SK-N-SH treated with all-trans-retinoic acid at 6 μM for 48 hours (cell line): Measurements from ENCODE around the gene PIGP.

Experiments
- ATAC-seq: fragments of 200-7000 bp; cut with Tn5 transposase; 3 replicates; pipeline ENCODE4 v1.9.1; 2020; ENCODE audit warnings: mild to moderate bottlenecking, moderate library complexity
- ARNTL ChIP-seq: fragments of 450-650 bp; formaldehyde crosslinking; IDR thresholded peaks from 2 replicates; pipeline ENCODE4 v1.5.0; 2020; ENCODE audit warnings: low read depth, mild to moderate bottlenecking, moderate library complexity, borderline replicate concordance
- BACH2 ChIP-seq: fragments of 250-450 bp; sonication (Bioruptor Pico); IDR thresholded peaks from 2 replicates; pipeline ENCODE4 v1.9.0; 2021; ENCODE audit warnings: mild to moderate bottlenecking, borderline replicate concordance
- CREB5 ChIP-seq: fragments of 250-450 bp; sonication (Bioruptor Pico); IDR thresholded peaks from 2 replicates; pipeline ENCODE4 v1.5.1; 2020; ENCODE audit warnings: low read depth, mild to moderate bottlenecking, moderate library complexity
- CSDC2 ChIP-seq: fragments of 250-450 bp; sonication (Bioruptor Pico); IDR thresholded peaks from 2 replicates; pipeline ENCODE4 v1.5.0; 2020; ENCODE audit warnings: mild to moderate bottlenecking, moderate library complexity
- ESRRG ChIP-seq: fragments of 250-450 bp; sonication (Bioruptor Pico); IDR thresholded peaks from 2 replicates; pipeline ENCODE4 v1.6.1; 2021; ENCODE audit warnings: mild to moderate bottlenecking
- GLIS3 ChIP-seq: fragments of 250-450 bp; sonication (Bioruptor Pico); IDR thresholded peaks from 2 replicates; pipeline ENCODE4 v1.5.0; 2020; ENCODE audit warnings: mild to moderate bottlenecking, moderate library complexity
- ISL1 ChIP-seq: fragments of 250-450 bp; sonication (Bioruptor Pico); IDR thresholded peaks from 2 replicates; pipeline ENCODE4 v2.1.2; 2022; ENCODE audit warnings: mild to moderate bottlenecking, moderate library complexity
- OSR1 ChIP-seq: fragments of 250-450 bp; sonication (Bioruptor Pico); IDR thresholded peaks from 2 replicates; pipeline ENCODE4 v1.8.0; 2022; ENCODE audit warnings: moderate library complexity, mild to moderate bottlenecking, inconsistent platforms
- PATZ1 ChIP-seq: fragments of 250-450 bp; sonication (Bioruptor Pico); IDR thresholded peaks from 2 replicates; pipeline ENCODE4 v1.8.0; 2020; ENCODE audit warnings: mild to moderate bottlenecking, moderate library complexity, borderline replicate concordance
- POU6F1 ChIP-seq: fragments of 250-450 bp; sonication (Bioruptor Pico); IDR thresholded peaks from 2 replicates; pipeline ENCODE4 v1.8.0; 2021; ENCODE audit warnings: low read depth, mild to moderate bottlenecking, moderate library complexity, borderline replicate concordance
- PPARA ChIP-seq: fragments of 250-450 bp; sonication (Bioruptor Pico); IDR thresholded peaks from 2 replicates; pipeline ENCODE4 v1.5.0; 2020; ENCODE audit warnings: mild to moderate bottlenecking, borderline replicate concordance
- RARB ChIP-seq: fragments of 250-450 bp; sonication (Bioruptor Pico); IDR thresholded peaks from 2 replicates; pipeline ENCODE4 v1.8.0; 2021; ENCODE audit warnings: mild to moderate bottlenecking, moderate library complexity
- TCF4 ChIP-seq: fragments of 250-450 bp; sonication (Bioruptor Pico); IDR thresholded peaks from 2 replicates; pipeline ENCODE4 v1.8.0; 2021; ENCODE audit warnings: mild to moderate bottlenecking, moderate library complexity, borderline replicate concordance
- TOX ChIP-seq: fragments of 250-450 bp; sonication (Bioruptor Pico); IDR thresholded peaks from 2 replicates; pipeline ENCODE4 v1.8.0; 2021; ENCODE audit warnings: mild to moderate bottlenecking, moderate library complexity, borderline replicate concordance
- TSHZ2 ChIP-seq: fragments of 250-450 bp; sonication (Bioruptor Pico); IDR thresholded peaks from 2 replicates; pipeline ENCODE4 v1.5.0; 2020; ENCODE audit warnings: mild to moderate bottlenecking, moderate library complexity
- ZC3H10 ChIP-seq: fragments of 250-450 bp; sonication (Bioruptor Pico); IDR thresholded peaks from 2 replicates; pipeline ENCODE4 v1.5.1; 2021; ENCODE audit warnings: mild to moderate bottlenecking, moderate library complexity
- ZFP3 ChIP-seq: fragments of 250-450 bp; sonication (Bioruptor Pico); IDR thresholded peaks from 2 replicates; pipeline ENCODE4 v1.5.0; 2020; ENCODE audit warnings: mild to moderate bottlenecking, moderate library complexity
- ZFP30 ChIP-seq: fragments of 450-650 bp; formaldehyde crosslinking; IDR thresholded peaks from 2 replicates; pipeline ENCODE4 v1.5.0; 2022; ENCODE audit warnings: mild to moderate bottlenecking, moderate library complexity
- ZNF565 ChIP-seq: fragments of 450-650 bp; formaldehyde crosslinking; conservative IDR thresholded peaks from 2 replicates; pipeline ENCODE4 v1.5.0; 2020; ENCODE audit warnings: low read depth, mild to moderate bottlenecking, moderate library complexity
- ZNF70 ChIP-seq: fragments of 450-650 bp; formaldehyde crosslinking; IDR thresholded peaks from 2 replicates; pipeline ENCODE4 v1.5.0; 2020; ENCODE audit warnings: mild to moderate bottlenecking, moderate library complexity
- ZNF8 ChIP-seq: fragments of 450-650 bp; formaldehyde crosslinking; IDR thresholded peaks from 2 replicates; pipeline ENCODE4 v1.5.0; 2020; ENCODE audit warnings: mild to moderate bottlenecking, moderate library complexity
- TF ChIP-seq, protein P1 (sequence below): fragments of 250-450 bp; sonication (Bioruptor Pico); IDR thresholded peaks from 2 replicates; pipeline ENCODE4 v1.5.1; 2021; ENCODE audit warnings: mild to moderate bottlenecking, moderate library complexity

The PIGP gene

GRCh38 chr21:37100316-37100715 lies 27.4 kb upstream of the PIGP start:
- TF ChIP-seq ISL1 (CRISPR knock-in tag) (no peak), CREB5 (CRISPR knock-in tag) (no peak), PATZ1 (CRISPR knock-in tag) (no peak), GLIS3 (CRISPR knock-in tag) (no peak), ZFP3 (no peak), ZFP30 (CRISPR knock-in tag) (no peak), PPARA (CRISPR knock-in tag) (no peak), TCF4 (no peak), CSDC2 (CRISPR knock-in tag) (no peak), ARNTL (no peak), TOX (CRISPR knock-in tag) (no peak), ZC3H10 (no peak), ZNF8 (CRISPR knock-in tag) (no peak), RARB (CRISPR knock-in tag) (no peak), ESRRG (CRISPR knock-in tag) (no peak), BACH2 (CRISPR knock-in tag) (no peak)
- TF ChIP-seq, protein P1, sequence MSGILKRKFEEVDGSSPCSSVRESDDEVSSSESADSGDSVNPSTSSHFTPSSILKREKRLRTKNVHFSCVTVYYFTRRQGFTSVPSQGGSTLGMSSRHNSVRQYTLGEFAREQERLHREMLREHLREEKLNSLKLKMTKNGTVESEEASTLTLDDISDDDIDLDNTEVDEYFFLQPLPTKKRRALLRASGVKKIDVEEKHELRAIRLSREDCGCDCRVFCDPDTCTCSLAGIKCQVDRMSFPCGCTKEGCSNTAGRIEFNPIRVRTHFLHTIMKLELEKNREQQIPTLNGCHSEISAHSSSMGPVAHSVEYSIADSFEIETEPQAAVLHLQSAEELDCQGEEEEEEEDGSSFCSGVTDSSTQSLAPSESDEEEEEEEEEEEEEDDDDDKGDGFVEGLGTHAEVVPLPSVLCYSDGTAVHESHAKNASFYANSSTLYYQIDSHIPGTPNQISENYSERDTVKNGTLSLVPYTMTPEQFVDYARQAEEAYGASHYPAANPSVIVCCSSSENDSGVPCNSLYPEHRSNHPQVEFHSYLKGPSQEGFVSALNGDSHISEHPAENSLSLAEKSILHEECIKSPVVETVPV (CRISPR knock-in tag), result no peak
- no peak for ATAC-seq

GRCh38 chr21:37098751-37099150 lies 25.9 kb upstream of the PIGP start:
- no peak for ATAC-seq
- TF ChIP-seq ZFP3 (no peak), PPARA (CRISPR knock-in tag) (no peak), ZC3H10 (no peak), TOX (CRISPR knock-in tag) (no peak), OSR1 (CRISPR knock-in tag) (no peak), ZNF565 (no peak), TSHZ2 (CRISPR knock-in tag) (no peak), POU6F1 (CRISPR knock-in tag) (no peak), ZNF70 (no peak), ARNTL (no peak)

DNA sequence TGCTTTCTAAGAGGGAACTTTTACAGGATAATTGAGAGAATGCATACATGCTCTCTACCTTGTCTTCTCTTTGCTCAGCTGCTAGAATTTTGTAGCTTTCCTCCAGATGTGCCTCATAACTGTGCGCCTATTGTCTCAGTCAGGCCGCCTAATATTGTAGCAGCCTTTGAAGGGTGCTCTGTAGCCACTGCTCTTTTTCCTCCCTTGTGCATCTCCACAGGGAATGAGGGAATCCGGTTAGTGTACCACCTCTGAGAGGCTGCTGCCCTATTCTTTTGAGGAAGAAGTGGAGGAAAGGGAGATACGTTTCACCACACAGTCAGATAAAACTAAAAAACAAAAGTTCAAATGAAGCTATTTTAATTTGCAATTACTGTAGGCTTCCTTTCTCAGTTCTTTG lies 22.9 kb upstream of the PIGP start:
- TF ChIP-seq OSR1 (CRISPR knock-in tag), result no peak
- no peak for TF ChIP-seq ZNF565
- no peak for TF ChIP-seq ZFP3
- no peak for TF ChIP-seq TSHZ2 (CRISPR knock-in tag)
- no peak for TF ChIP-seq PPARA (CRISPR knock-in tag)
- TF ChIP-seq TOX (CRISPR knock-in tag), result no peak
- no peak for TF ChIP-seq CREB5 (CRISPR knock-in tag)
- TF ChIP-seq RARB (CRISPR knock-in tag), result no peak
- no peak for ATAC-seq
